Calu3 (cell line): ENCODE data around the gene CACNB4. TPM values are rescaled to one million over a fixed set of nuclear protein-coding genes. Genes with fewer than 3 reads are reported as not detected.
"Not testable (repeated sequence)": the region's sequence is repeated elsewhere in the genome, so short reads cannot be mapped to it uniquely, and the experiment has no call there.

Experiments
- BruUV-seq: library from RNA; stranded (reverse); fragments of 400-500 nt; replicated peaks from 2 replicates; lab custom pipeline; 2021; lab: Mats Ljungman, UMichigan
- CTCF ChIA-PET: fragments of 300-600 bp; sonication (Branson Sonifier 250); formaldehyde crosslinking; loops from one replicate; lab custom pipeline; 2022; ENCODE audit warnings: antibody characterized with exemption; lab: Charles Lee
- DNase-seq: peaks from one replicate; pipeline ENCODE4 v3.0.0; 2022
- H3K27ac Mint-ChIP-seq: one replicate; pipeline ENCODE4 v1.8.0; 2022; ENCODE audit warnings: mixed read lengths; ENCODE audit not compliant: unreplicated experiment
- H3K27me3 Mint-ChIP-seq: one replicate; pipeline ENCODE4 v1.8.0; 2022; ENCODE audit warnings: mixed read lengths; ENCODE audit not compliant: unreplicated experiment
- H3K36me3 Mint-ChIP-seq: one replicate; pipeline ENCODE4 v1.8.0; 2022; ENCODE audit warnings: mild to moderate bottlenecking, moderate library complexity, mixed read lengths; ENCODE audit not compliant: insufficient read depth, unreplicated experiment
- H3K4me1 Mint-ChIP-seq: one replicate; pipeline ENCODE4 v1.8.0; 2022; ENCODE audit warnings: mild to moderate bottlenecking, low read depth, mixed read lengths; ENCODE audit not compliant: unreplicated experiment
- H3K4me3 Mint-ChIP-seq: one replicate; pipeline ENCODE4 v1.8.0; 2022; ENCODE audit warnings: mild to moderate bottlenecking, low read depth, moderate library complexity, mixed read lengths; ENCODE audit not compliant: unreplicated experiment
- H3K9me3 Mint-ChIP-seq: one replicate; pipeline ENCODE4 v1.8.0; 2022; ENCODE audit warnings: low read depth, mixed read lengths; ENCODE audit not compliant: unreplicated experiment
- CTCF ChIP-seq: fragments of 200-600 bp; IDR thresholded peaks from one replicate; pipeline ENCODE4 v1.8.0; 2022; ENCODE audit warnings: antibody characterized with exemption; ENCODE audit not compliant: unreplicated experiment
- intact Hi-C: fragments of 100-400 bp; cut with micrococcal nuclease; formaldehyde crosslinking; loops from one replicate; pipeline ENCODE4 v1.10.0; 2022; ENCODE audit not compliant: unreplicated experiment
- total RNA-seq: library from RNA; stranded (reverse); gene quantifications from 2 replicates; pipeline ENCODE4 v1.2.3, GENCODE V29; 2022

Gene CACNB4
- total RNA-seq, 1 experiment from 2014 or later: 0.33 TPM

DNA sequence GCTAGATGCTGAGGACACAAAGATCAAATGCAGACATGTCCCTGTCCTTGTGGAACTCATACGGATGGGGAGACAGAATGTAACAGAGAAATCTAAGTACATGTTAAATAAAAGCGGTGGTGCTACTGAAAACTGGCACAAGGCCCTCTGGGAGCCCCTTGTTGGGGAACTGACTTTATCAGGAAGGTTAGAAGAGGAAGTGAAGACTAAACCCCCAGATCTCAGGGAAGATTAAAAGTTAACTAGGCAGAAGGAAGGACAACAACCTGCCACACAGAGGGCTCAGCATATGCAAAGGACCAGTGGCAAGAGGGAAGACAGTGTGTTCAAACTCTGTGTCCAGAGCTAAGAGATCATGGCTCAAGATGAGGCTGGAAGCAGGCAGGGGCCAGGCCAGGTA, 4.8 kb downstream of the CACNB4 start:
- BruUV-seq: no TSS peak
- TF ChIP-seq CTCF: no peak
- CTCF ChIA-PET: no interaction called here
- intact Hi-C loops: no loop called here
- Mint-ChIP-seq H3K4me3 (no peak overlapping the region), H3K27ac (no peak overlapping the region), H3K9me3 (no peaks in the 10 kb centered on the region), H3K27me3 (peaks cover 58% of the 10 kb centered on the region), H3K36me3 (peaks cover 13% of the 10 kb centered on the region), H3K4me1 (peaks cover 13% of the 10 kb centered on the region)
- DNase-seq: no peak

DNA sequence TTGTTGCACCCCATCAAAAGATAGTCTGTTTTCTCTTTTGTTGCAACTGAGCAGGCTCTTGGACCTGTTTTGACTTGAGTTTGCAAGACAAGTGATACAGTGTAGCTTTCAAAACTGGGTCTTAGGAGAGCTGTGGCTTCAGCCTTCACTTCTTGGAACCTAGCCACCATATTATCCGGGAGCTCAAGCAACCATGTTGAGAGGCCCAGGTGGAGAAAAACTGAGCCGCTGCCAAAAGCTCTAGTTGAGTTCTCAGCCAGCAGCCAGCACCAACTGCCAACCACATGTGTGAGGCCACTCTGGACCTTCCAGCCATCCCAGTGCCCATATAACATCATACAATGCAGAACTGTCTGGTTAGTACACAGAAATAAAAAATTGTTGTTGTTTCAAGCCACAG, 5.4 kb downstream of the CACNB4 start:
- CTCF ChIA-PET: no interaction called here
- Mint-ChIP-seq H3K27ac (no peak overlapping the region), H3K9me3 (no peaks in the 10 kb centered on the region), H3K27me3 (peaks cover 58% of the 10 kb centered on the region), H3K4me1 (peaks cover 13% of the 10 kb centered on the region), H3K36me3 (peaks cover 8% of the 10 kb centered on the region), H3K4me3 (no peak overlapping the region)
- no peak for DNase-seq
- intact Hi-C loops: no loop called here
- BruUV-seq: no TSS peak
- no peak for TF ChIP-seq CTCF

DNA sequence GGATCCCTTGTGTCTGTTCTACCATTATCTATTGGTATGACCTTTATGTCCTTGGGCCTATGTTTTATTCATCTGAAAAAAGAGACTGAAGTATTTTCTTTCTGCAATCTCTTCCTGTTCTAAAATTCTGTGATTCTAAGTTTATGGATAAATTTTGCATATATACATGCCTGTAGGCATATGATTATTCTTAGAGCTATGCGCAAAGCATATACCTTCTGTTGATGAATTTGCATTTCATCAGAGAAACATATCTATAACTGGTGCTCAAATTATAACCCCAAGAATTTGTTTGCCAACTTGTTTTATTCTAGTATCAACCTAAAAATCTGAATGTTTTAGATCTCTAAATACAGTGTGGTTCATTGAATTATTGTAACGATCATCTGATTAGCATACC, 6.7 kb downstream of the CACNB4 start:
- TF ChIP-seq CTCF: no peak
- intact Hi-C loops: no loop called here
- Mint-ChIP-seq H3K9me3 (no peaks in the 10 kb centered on the region), H3K4me3 (no peak overlapping the region), H3K36me3 (no peaks in the 10 kb centered on the region), H3K27me3 (peaks cover 55% of the 10 kb centered on the region), H3K27ac (no peak overlapping the region), H3K4me1 (peaks cover under 1% of the 10 kb centered on the region)
- DNase-seq: no peak
- CTCF ChIA-PET: no interaction called here
- BruUV-seq: no TSS peak

DNA sequence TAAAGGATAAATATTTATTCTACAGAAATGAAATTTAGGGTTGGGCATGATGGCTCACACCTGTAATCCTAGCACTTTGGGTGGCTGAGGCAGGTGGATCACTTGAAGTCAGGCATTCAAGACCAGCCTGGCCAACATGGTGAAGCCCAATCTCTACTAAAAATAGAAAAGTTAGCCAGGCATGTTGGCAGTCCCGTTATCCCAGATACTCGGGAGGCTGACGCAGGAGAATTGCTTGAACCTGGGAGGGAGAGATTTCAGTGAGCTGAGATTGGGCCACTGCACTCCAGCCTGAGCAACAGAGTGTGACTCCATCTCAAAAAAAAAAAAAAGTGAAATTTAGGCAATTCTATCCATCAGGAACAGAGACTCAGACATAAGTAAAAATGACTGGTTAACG, 8.1 kb downstream of the CACNB4 start:
- H3K4me1 Mint-ChIP-seq, H3K27ac Mint-ChIP-seq, H3K36me3 Mint-ChIP-seq, BruUV-seq, H3K4me3 Mint-ChIP-seq, DNase-seq, H3K9me3 Mint-ChIP-seq, intact Hi-C loops, CTCF ChIA-PET: not testable (repeated sequence)
- H3K27me3 Mint-ChIP-seq: peaks cover 48% of the 10 kb centered on the region

GRCh38 chr2:152089238-152089637, 9.6 kb downstream of the CACNB4 start:
- Mint-ChIP-seq H3K4me3 (no peak overlapping the region), H3K9me3 (no peaks in the 10 kb centered on the region), H3K4me1 (no peaks in the 10 kb centered on the region), H3K36me3 (no peaks in the 10 kb centered on the region), H3K27ac (no peak overlapping the region), H3K27me3 (peaks cover 34% of the 10 kb centered on the region)
- CTCF ChIA-PET: interaction anchor here (0.7 kb wide), 1 partner anchor 325 kb away, joined by 3 read pairs; no protein-coding TSS in a partner anchor
- TF ChIP-seq CTCF: no peak
- intact Hi-C loops: no loop called here
- BruUV-seq: no TSS peak
- no peak for DNase-seq
